Stomach smooth muscle (tissue), 2 donors: ENCODE measurements around the gene COQ2.
A peak's percentile ranks its signal among the peaks of the same experiment; 100 is the strongest.
"Not testable (repeated sequence)": the region's sequence is repeated elsewhere in the genome, so short reads cannot be mapped to it uniquely, and the experiment has no call there.

Source experiments
- H3K27ac ChIP-seq: one replicate; pipeline ENCODE4 v1.7.0; 2013; ENCODE audit warnings: mild to moderate bottlenecking, low read length, inconsistent platforms
- H3K27me3 ChIP-seq, 2 donors: one replicate each; pipeline ENCODE4 v1.7.0; 2013; ENCODE audit warnings: low read length in 2 of 2; ENCODE audit not compliant: insufficient read depth in 2 of 2, control insufficient read depth in 1 of 2
- H3K36me3 ChIP-seq, 2 donors: one replicate each; pipeline ENCODE4 v1.7.0; 2013; ENCODE audit warnings: low read length in 2 of 2; ENCODE audit not compliant: control insufficient read depth in 2 of 2, insufficient read depth in 2 of 2
- H3K4me1 ChIP-seq: one replicate; pipeline ENCODE4 v1.7.0; 2013; ENCODE audit warnings: low read length; ENCODE audit not compliant: control insufficient read depth, insufficient read depth
- H3K4me3 ChIP-seq, 2 donors: one replicate each; pipeline ENCODE4 v1.7.0; 2013; ENCODE audit warnings: low read length in 2 of 2
- H3K9ac ChIP-seq, 2 donors: one replicate each; pipeline ENCODE4 v1.7.0; 2013; ENCODE audit warnings: low read length in 2 of 2, mild to moderate bottlenecking in 1 of 2
- H3K9me3 ChIP-seq, 2 donors: one replicate each; pipeline ENCODE4 v1.7.0; 2013; ENCODE audit warnings: low read length in 2 of 2; ENCODE audit not compliant: control insufficient read depth in 2 of 2
- donor health status: healthy.
- donor health status: Pancreatic carcinoma.

COQ2 gene

DNA sequence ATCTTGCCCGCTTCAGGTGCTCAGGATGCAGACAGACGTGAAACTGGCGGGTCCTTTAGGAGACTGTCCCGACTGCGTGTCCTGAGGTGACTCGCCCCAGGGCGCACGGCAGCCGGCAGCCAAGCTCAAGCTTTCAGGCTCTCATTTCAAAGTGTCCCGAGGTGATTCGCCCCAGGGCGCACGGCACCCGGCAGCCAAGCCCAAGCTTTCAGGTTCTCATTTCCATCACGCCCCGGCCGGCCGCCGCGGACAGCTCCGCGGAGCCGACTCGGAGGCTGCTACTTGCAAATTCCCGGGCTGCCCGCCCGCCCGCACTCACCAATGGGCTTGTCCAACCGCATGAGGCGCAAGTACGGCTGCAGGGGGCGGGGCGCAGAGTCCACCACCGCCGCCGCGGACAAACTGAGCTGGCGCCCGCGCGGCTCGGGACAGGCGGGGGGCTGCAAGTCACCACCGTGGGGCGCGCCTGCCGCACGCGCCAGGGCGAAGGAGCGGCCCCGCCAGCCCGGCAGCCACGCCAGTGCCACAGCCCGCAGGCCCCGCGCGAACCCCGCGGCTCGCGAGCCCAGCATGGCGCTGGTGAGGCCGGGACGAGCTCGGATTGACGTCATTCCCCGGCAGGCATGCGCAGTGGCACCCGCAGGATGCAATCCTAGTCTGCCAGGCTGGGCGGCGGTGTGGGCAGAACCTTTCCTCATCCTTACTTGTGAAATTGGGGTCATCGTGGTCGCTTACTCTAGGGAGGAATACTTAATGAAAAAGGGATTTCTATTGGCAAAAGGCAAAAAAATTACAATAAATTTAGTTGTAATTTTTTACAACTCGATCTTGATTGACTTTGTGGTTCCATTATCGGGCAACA lies at the start of gene COQ2:
COQ2 (minus strand) TSS at position 606 of the 862 bp plus-strand sequence; CDS start at position 572, 34 bp downstream.
- H3K4me1 ChIP-seq: peaks cover 4% of the 10 kb centered on the region
- H3K9ac ChIP-seq: peak within 1 kb of the TSS; percentile 86 to 93
- no peaks in the 10 kb centered on the region for H3K27me3 ChIP-seq
- H3K4me3 ChIP-seq: peak within 1 kb of the TSS; percentile 78 to 91
- H3K9me3 ChIP-seq: no peaks in the 10 kb centered on the region
- H3K36me3 ChIP-seq: no peaks in the 10 kb centered on the region
- peak within 1 kb of the TSS; percentile 81 for H3K27ac ChIP-seq

- Histone ChIP-seq H3K9ac (no peak overlapping the region), H3K4me3 (no peak overlapping the region), H3K27me3 (peaks cover 13 to 14% of the 10 kb centered on the region in 2 donors), H3K27ac (no peak overlapping the region), H3K4me1 (peaks cover 8% of the 10 kb centered on the region), H3K36me3 (no peaks in the 10 kb centered on the region), H3K9me3 (no peaks in the 10 kb centered on the region)
These were observed 47.4 kb upstream of the COQ2 start for GRCh38 chr4:83331956-83332355.

- no peaks in the 10 kb centered on the region for H3K36me3 ChIP-seq
- peaks cover 6 to 7% of the 10 kb centered on the region in 2 donors for H3K27me3 ChIP-seq
- H3K4me3 ChIP-seq: no peak overlapping the region
- no peak overlapping the region for H3K27ac ChIP-seq
- H3K4me1 ChIP-seq: peaks cover 3% of the 10 kb centered on the region
- no peaks in the 10 kb centered on the region for H3K9me3 ChIP-seq
- no peak overlapping the region for H3K9ac ChIP-seq
These were observed 45.0 kb upstream of the COQ2 start for GRCh38 chr4:83329521-83330110.

DNA sequence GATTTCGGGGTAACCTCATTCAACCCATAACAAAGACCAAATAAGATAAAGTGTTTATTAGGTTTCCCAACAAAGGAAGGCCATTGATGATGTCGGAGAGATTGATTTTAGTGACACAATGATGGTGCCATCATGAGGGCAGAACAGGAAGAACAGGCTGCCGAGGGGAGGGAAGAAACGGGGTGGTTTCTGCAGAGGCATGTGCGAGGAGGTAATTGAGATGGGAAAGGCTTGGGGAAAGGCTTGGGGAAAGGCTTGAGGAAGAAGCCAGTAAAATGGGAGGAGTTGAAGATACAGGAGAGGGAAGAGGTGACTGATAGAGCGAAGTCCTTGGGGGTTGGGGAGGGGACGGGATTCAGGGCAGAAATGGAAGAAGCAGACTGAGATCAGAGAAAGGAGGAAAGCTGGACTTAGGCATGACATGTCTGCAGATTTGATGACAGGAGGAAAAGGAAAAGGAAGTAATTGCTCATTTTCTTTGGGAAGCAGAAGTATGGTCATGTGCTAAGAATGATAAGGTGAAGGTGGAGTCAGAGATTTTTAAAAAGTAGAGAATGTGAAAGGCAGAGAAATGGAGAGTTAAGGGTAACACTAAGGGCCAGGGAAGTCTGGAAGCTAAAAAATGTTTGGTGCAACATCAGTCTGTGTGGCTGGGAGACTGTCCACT lies 44.1 kb upstream of the COQ2 start:
- H3K27me3 ChIP-seq: peaks cover 0 to 3% of the 10 kb centered on the region in 2 donors
- H3K27ac ChIP-seq: no peak overlapping the region
- H3K9ac ChIP-seq: no peak overlapping the region
- H3K4me3 ChIP-seq: no peak overlapping the region
- no peaks in the 10 kb centered on the region for H3K36me3 ChIP-seq
- H3K9me3 ChIP-seq: no peaks in the 10 kb centered on the region
- no peaks in the 10 kb centered on the region for H3K4me1 ChIP-seq

- Histone ChIP-seq H3K27ac (no peak overlapping the region), H3K4me1 (no peaks in the 10 kb centered on the region), H3K27me3 (no peaks in the 10 kb centered on the region), H3K9ac (no peak overlapping the region), H3K36me3 (no peaks in the 10 kb centered on the region), H3K4me3 (no peak overlapping the region), H3K9me3 (no peaks in the 10 kb centered on the region)
These were observed 41.9 kb upstream of the COQ2 start for GRCh38 chr4:83326546-83326945.

DNA sequence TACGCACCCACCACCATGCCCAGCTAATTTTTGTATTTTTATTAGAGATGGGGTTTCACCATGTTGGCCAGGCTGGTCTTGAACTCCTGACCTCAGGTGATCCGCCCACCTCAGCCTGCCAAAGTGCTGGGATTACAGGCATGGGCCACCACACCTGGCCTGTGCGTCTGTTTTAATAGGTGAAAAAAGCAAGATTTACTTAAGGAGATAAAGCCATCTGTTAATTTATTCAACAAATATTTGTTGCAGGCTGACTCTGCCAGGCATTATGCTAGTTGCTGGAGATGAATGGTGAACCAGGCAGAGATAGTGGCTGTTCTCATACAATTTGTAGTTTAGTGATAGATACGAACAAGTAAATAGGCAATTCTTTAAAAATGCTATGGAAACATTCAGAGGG lies 40.7 kb upstream of the COQ2 start:
- H3K4me1 ChIP-seq, H3K9ac ChIP-seq, H3K36me3 ChIP-seq, H3K4me3 ChIP-seq, H3K27ac ChIP-seq, H3K27me3 ChIP-seq, H3K9me3 ChIP-seq: not testable (repeated sequence)

DNA sequence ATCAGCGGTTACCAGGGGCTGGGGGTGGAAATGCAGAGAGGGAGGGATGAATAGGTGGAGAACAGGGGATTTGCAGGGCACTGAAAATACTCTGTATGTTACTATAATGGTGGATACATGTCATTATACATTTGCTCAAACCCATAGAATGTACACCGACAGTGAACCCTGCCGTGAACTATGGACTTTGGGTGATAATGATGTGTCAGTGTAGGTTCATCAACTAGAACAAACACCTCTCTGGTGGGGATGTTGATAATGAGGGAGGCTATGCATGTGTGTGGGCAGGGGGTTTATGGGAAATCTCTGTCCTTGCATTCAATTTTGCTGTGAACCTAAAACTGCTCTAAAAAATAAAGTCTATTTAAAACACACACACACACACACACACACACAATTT lies 38.5 kb upstream of the COQ2 start:
- H3K4me1 ChIP-seq: no peaks in the 10 kb centered on the region
- H3K9me3 ChIP-seq: no peaks in the 10 kb centered on the region
- no peak overlapping the region for H3K9ac ChIP-seq
- H3K27me3 ChIP-seq: no peaks in the 10 kb centered on the region
- H3K36me3 ChIP-seq: no peaks in the 10 kb centered on the region
- no peak overlapping the region for H3K4me3 ChIP-seq
- H3K27ac ChIP-seq: no peak overlapping the region

GRCh38 chr4:83320548-83320947 lies 36.0 kb upstream of the COQ2 start:
- Histone ChIP-seq H3K9ac (no peak overlapping the region), H3K9me3 (no peaks in the 10 kb centered on the region), H3K4me1 (no peaks in the 10 kb centered on the region), H3K27ac (no peak overlapping the region), H3K36me3 (no peaks in the 10 kb centered on the region), H3K27me3 (no peaks in the 10 kb centered on the region), H3K4me3 (no peak overlapping the region)

- Histone ChIP-seq H3K27ac (no peak overlapping the region), H3K36me3 (no peaks in the 10 kb centered on the region), H3K9ac (no peak overlapping the region), H3K4me3 (no peak overlapping the region), H3K9me3 (no peaks in the 10 kb centered on the region), H3K4me1 (no peaks in the 10 kb centered on the region), H3K27me3 (no peaks in the 10 kb centered on the region)
These were observed 34.1 kb upstream of the COQ2 start for GRCh38 chr4:83318666-83319065.

GRCh38 chr4:83317671-83318070 lies 33.1 kb upstream of the COQ2 start:
- no peaks in the 10 kb centered on the region for H3K9me3 ChIP-seq
- H3K4me3 ChIP-seq: no peak overlapping the region
- no peaks in the 10 kb centered on the region for H3K36me3 ChIP-seq
- H3K4me1 ChIP-seq: no peaks in the 10 kb centered on the region
- H3K27me3 ChIP-seq: no peaks in the 10 kb centered on the region
- no peak overlapping the region for H3K9ac ChIP-seq
- no peak overlapping the region for H3K27ac ChIP-seq
